Measurements from ENCODE around the gene NKX3-2. TPM values are rescaled to one million over a fixed set of nuclear protein-coding genes. Genes with fewer than 3 reads are reported as not detected.

The NKX3-2 gene
- total RNA-seq, 1 experiment from 2014 or later = 2.4 TPM

DNA sequence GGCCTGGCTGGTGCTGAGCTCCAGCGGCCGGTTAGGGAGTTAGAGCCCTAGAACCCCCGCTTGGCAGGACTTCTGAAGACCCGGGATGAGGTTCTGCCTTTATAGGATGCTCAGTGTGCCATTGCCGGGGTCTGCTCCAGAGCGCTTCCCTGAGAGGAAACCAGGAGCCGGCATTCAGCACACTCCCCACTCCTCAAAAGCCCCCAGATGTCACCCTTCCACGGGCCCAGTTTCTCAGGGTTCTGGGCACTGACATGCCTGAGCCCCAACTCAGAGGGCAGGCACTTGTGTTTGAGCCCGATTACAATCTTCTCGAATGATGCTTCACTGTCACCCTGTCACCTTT is 6.5 kb downstream of the NKX3-2 start:
- Histone ChIP-seq H3K27me3 (replicated peaks; ENCODE audit: insufficient read depth, low read depth, low read length, poor library complexity) (peaks cover 13% of the 10 kb centered on the region), H3K9me3 (ENCODE audit: low read depth, low read length, poor library complexity, severe bottlenecking) (no peaks in the 10 kb centered on the region), H3K36me3 (ENCODE audit: insufficient read depth, low read length, poor library complexity, severe bottlenecking) (no peaks in the 10 kb centered on the region), H3K27ac (ENCODE audit: low read depth, low read length, poor library complexity, severe bottlenecking) (no peak overlapping the region), H3K4me3 (ENCODE audit: low read depth, low read length, poor library complexity, severe bottlenecking) (no peak overlapping the region), H3K4me1 (ENCODE audit: insufficient read depth, low read length, poor library complexity, severe bottlenecking) (no peaks in the 10 kb centered on the region)
- intact Hi-C loops (cut with micrococcal nuclease; ENCODE audit: unreplicated experiment) = no loop called here
- TF ChIP-seq, protein P1, sequence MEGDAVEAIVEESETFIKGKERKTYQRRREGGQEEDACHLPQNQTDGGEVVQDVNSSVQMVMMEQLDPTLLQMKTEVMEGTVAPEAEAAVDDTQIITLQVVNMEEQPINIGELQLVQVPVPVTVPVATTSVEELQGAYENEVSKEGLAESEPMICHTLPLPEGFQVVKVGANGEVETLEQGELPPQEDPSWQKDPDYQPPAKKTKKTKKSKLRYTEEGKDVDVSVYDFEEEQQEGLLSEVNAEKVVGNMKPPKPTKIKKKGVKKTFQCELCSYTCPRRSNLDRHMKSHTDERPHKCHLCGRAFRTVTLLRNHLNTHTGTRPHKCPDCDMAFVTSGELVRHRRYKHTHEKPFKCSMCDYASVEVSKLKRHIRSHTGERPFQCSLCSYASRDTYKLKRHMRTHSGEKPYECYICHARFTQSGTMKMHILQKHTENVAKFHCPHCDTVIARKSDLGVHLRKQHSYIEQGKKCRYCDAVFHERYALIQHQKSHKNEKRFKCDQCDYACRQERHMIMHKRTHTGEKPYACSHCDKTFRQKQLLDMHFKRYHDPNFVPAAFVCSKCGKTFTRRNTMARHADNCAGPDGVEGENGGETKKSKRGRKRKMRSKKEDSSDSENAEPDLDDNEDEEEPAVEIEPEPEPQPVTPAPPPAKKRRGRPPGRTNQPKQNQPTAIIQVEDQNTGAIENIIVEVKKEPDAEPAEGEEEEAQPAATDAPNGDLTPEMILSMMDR (conservative IDR thresholded peaks at IDR 0.05; ENCODE audit: low read depth, low read length) = no peak
- no peak for TF ChIP-seq EZH2 (IDR thresholded peaks at IDR 0.05; ENCODE audit: borderline replicate concordance, low read depth, low read length, poor library complexity, severe bottlenecking)
- CTCF ChIA-PET = no interaction called here
- BruUV-seq (replicated peaks) = no TSS peak
- no peak for DNase-seq (ENCODE audit: low spot score)
- POLR2A ChIA-PET (ENCODE audit: low non-redundant PET) = no interaction called here

DNA sequence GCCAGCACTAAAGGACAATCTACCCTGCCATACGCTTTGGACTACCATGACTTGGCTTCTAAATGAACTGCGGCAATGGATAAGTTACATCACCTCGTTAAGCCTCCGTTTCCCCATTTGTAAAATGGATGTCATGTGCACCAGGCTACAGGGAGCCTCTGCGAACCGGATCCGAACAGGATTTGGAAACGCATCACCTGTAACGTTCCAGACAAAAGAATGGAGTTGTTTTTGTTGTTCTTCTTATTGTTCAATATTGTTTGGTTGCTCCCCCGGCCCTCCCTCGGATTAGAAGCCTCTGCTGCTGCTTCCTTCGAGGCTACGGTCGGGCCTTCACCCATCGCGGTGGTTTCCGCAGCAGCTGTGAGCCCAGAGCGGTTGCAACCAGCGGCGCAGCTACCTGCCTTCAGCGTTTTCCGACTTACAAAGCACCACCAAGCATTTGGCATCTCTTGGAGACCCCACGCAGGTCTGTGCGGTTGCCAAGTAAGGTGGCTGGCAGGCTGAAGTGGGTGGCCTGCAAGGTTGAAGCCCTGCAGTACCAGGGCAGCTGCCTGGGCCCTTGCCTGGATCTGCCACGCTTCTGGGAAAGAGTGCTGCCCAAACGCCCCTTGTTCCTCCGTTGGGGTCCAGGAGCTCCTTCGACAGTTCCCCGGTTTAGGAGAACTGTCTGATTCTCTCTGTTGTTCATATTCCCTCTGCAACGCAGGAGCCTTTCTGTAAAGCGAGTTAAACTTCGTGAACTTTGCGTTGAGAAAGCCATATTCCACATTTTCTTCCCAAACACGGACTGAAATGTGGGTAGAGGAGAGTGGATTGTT is 7.1 kb downstream of the NKX3-2 start:
- H3K36me3 ChIP-seq (ENCODE audit: insufficient read depth, low read length, poor library complexity, severe bottlenecking) = no peaks in the 10 kb centered on the region
- DNase-seq (ENCODE audit: low spot score) = no peak
- no peaks in the 10 kb centered on the region for H3K9me3 ChIP-seq (ENCODE audit: low read depth, low read length, poor library complexity, severe bottlenecking)
- intact Hi-C loops (cut with micrococcal nuclease; ENCODE audit: unreplicated experiment) = no loop called here
- TF ChIP-seq, protein P1 (conservative IDR thresholded peaks at IDR 0.05; ENCODE audit: low read depth, low read length) = no peak
- no peak for TF ChIP-seq EZH2 (IDR thresholded peaks at IDR 0.05; ENCODE audit: borderline replicate concordance, low read depth, low read length, poor library complexity, severe bottlenecking)
- CTCF ChIA-PET = no interaction called here
- no peaks in the 10 kb centered on the region for H3K4me1 ChIP-seq (ENCODE audit: insufficient read depth, low read length, poor library complexity, severe bottlenecking)
- no TSS peak for BruUV-seq (replicated peaks)
- no peak overlapping the region for H3K4me3 ChIP-seq (ENCODE audit: low read depth, low read length, poor library complexity, severe bottlenecking)
- H3K27me3 ChIP-seq (replicated peaks; ENCODE audit: insufficient read depth, low read depth, low read length, poor library complexity) = peaks cover 13% of the 10 kb centered on the region
- POLR2A ChIA-PET (ENCODE audit: low non-redundant PET) = no interaction called here
- H3K27ac ChIP-seq (ENCODE audit: low read depth, low read length, poor library complexity, severe bottlenecking) = no peak overlapping the region

DNA sequence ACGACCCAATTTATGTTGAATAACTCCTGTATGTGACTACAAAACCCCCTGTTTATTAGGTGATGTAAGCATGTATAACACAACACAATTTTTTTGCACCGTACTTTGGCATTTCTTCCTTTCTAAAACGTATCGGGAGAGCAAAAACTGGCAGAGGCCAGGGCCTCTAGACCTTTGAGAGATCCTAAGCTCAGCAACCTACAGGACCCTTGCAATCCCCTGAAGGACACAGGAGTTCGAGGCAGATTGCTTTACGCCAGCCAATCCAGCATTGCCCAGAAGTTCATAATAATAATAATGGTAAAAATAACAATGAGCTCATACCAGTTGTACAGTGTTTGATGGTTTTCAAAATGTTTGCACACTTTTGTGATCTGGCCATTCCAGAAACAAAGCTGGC is 7.7 kb downstream of the NKX3-2 start:
- Histone ChIP-seq H3K9me3 (ENCODE audit: low read depth, low read length, poor library complexity, severe bottlenecking) (no peaks in the 10 kb centered on the region), H3K27ac (ENCODE audit: low read depth, low read length, poor library complexity, severe bottlenecking) (no peak overlapping the region), H3K36me3 (ENCODE audit: insufficient read depth, low read length, poor library complexity, severe bottlenecking) (no peaks in the 10 kb centered on the region), H3K4me3 (ENCODE audit: low read depth, low read length, poor library complexity, severe bottlenecking) (no peak overlapping the region), H3K4me1 (ENCODE audit: insufficient read depth, low read length, poor library complexity, severe bottlenecking) (no peaks in the 10 kb centered on the region), H3K27me3 (replicated peaks; ENCODE audit: insufficient read depth, low read depth, low read length, poor library complexity) (peaks cover 13% of the 10 kb centered on the region)
- ChIA-PET POLR2A (ENCODE audit: low non-redundant PET) (no interaction called here), CTCF (no interaction called here)
- intact Hi-C loops (cut with micrococcal nuclease; ENCODE audit: unreplicated experiment) = no loop called here
- BruUV-seq (replicated peaks) = no TSS peak
- TF ChIP-seq EZH2 (IDR thresholded peaks at IDR 0.05; ENCODE audit: borderline replicate concordance, low read depth, low read length, poor library complexity, severe bottlenecking) = no peak
- TF ChIP-seq, protein P1 (conservative IDR thresholded peaks at IDR 0.05; ENCODE audit: low read depth, low read length) = no peak
- no peak for DNase-seq (ENCODE audit: low spot score)

Measured in A673 (cell line).